IPS-15b (cell line): ENCODE data around the gene KIR2DL3.
"Not testable (repeated sequence)": the region's sequence is repeated elsewhere in the genome, so short reads cannot be mapped to it uniquely, and the experiment has no call there.

Experiments
- H3K27me3 ChIP-seq: one replicate; pipeline ENCODE4 v1.6.1; 2013; ENCODE audit warnings: low read length; ENCODE audit not compliant: control insufficient read depth, insufficient read depth
- H3K36me3 ChIP-seq: one replicate; pipeline ENCODE4 v1.6.1; 2013; ENCODE audit warnings: low read length; ENCODE audit not compliant: control insufficient read depth, insufficient read depth
- H3K4me1 ChIP-seq: one replicate; pipeline ENCODE4 v1.6.1; 2013; ENCODE audit warnings: mild to moderate bottlenecking, low read length; ENCODE audit not compliant: control insufficient read depth, insufficient read depth
- H3K4me3 ChIP-seq: one replicate; pipeline ENCODE4 v1.5.1; 2013; ENCODE audit warnings: low read depth, low read length
- H3K9ac ChIP-seq: one replicate; pipeline ENCODE4 v1.6.1; 2013; ENCODE audit warnings: low read depth, mild to moderate bottlenecking, low read length
- H3K9me3 ChIP-seq: one replicate; pipeline ENCODE4 v1.6.1; 2013; ENCODE audit warnings: mild to moderate bottlenecking, low read length; ENCODE audit not compliant: control insufficient read depth, insufficient read depth

The KIR2DL3 gene

GRCh38 chr19:54775830-54776229 lies 37.5 kb downstream of the KIR2DL3 start:
- not testable (repeated sequence) for H3K9ac ChIP-seq, H3K9me3 ChIP-seq, H3K4me3 ChIP-seq, H3K36me3 ChIP-seq, H3K4me1 ChIP-seq, H3K27me3 ChIP-seq

GRCh38 chr19:54777851-54778250 lies 39.5 kb downstream of the KIR2DL3 start:
- not testable (repeated sequence) for H3K36me3 ChIP-seq, H3K4me3 ChIP-seq, H3K27me3 ChIP-seq, H3K9me3 ChIP-seq, H3K9ac ChIP-seq, H3K4me1 ChIP-seq

- H3K4me1 ChIP-seq, H3K4me3 ChIP-seq, H3K9me3 ChIP-seq, H3K36me3 ChIP-seq, H3K9ac ChIP-seq, H3K27me3 ChIP-seq: not testable (repeated sequence)
Measured at GRCh38 chr19:54778896-54779295, 40.6 kb downstream of the KIR2DL3 start.

- not testable (repeated sequence) for H3K27me3 ChIP-seq, H3K4me3 ChIP-seq, H3K36me3 ChIP-seq, H3K9me3 ChIP-seq, H3K9ac ChIP-seq, H3K4me1 ChIP-seq
Measured at GRCh38 chr19:54782916-54783315, 44.6 kb downstream of the KIR2DL3 start.

- H3K4me3 ChIP-seq, H3K9ac ChIP-seq, H3K4me1 ChIP-seq, H3K9me3 ChIP-seq, H3K27me3 ChIP-seq, H3K36me3 ChIP-seq: not testable (repeated sequence)
Measured at GRCh38 chr19:54786091-54786723, 47.9 kb downstream of the KIR2DL3 start.

- H3K27me3 ChIP-seq, H3K9me3 ChIP-seq, H3K36me3 ChIP-seq, H3K9ac ChIP-seq, H3K4me1 ChIP-seq, H3K4me3 ChIP-seq: not testable (repeated sequence)
Measured at GRCh38 chr19:54788154-54788553, 49.8 kb downstream of the KIR2DL3 start.

- no peak overlapping the region for H3K9ac ChIP-seq
- peaks cover 3% of the 10 kb centered on the region for H3K9me3 ChIP-seq
- no peak overlapping the region for H3K4me3 ChIP-seq
- H3K4me1 ChIP-seq = no peaks in the 10 kb centered on the region
- H3K27me3 ChIP-seq = no peaks in the 10 kb centered on the region
- no peaks in the 10 kb centered on the region for H3K36me3 ChIP-seq
Measured at GRCh38 chr19:54790711-54791110, 52.4 kb downstream of the KIR2DL3 start.

- Histone ChIP-seq H3K4me3 (no peak overlapping the region), H3K36me3 (no peaks in the 10 kb centered on the region), H3K9me3 (peaks cover 3% of the 10 kb centered on the region), H3K9ac (no peak overlapping the region), H3K4me1 (no peaks in the 10 kb centered on the region), H3K27me3 (no peaks in the 10 kb centered on the region)
Measured at GRCh38 chr19:54791476-54791875, 53.2 kb downstream of the KIR2DL3 start.

- no peaks in the 10 kb centered on the region for H3K4me1 ChIP-seq
- H3K27me3 ChIP-seq = no peaks in the 10 kb centered on the region
- peaks cover 11% of the 10 kb centered on the region for H3K9me3 ChIP-seq
- H3K4me3 ChIP-seq = no peak overlapping the region
- no peaks in the 10 kb centered on the region for H3K36me3 ChIP-seq
- H3K9ac ChIP-seq = no peak overlapping the region
Measured at GRCh38 chr19:54792814-54793213, 54.5 kb downstream of the KIR2DL3 start.

- no peak overlapping the region for H3K4me3 ChIP-seq
- H3K9ac ChIP-seq = no peak overlapping the region
- H3K36me3 ChIP-seq = no peaks in the 10 kb centered on the region
- no peaks in the 10 kb centered on the region for H3K27me3 ChIP-seq
- no peaks in the 10 kb centered on the region for H3K4me1 ChIP-seq
- H3K9me3 ChIP-seq = peaks cover 11% of the 10 kb centered on the region
Measured at GRCh38 chr19:54795758-54796157, 57.4 kb downstream of the KIR2DL3 start.
